PFSK-1 (cell line): ENCODE results near the gene RASIP1.

Experiments used
- FOXP2 ChIP-seq: optimal IDR thresholded peaks from 2 replicates; pipeline ENCODE3; 2011; ENCODE audit warnings: borderline replicate concordance, control low read depth, inconsistent platforms; ENCODE audit not compliant: insufficient read depth; ENCODE audit errors: extremely low read length, extremely low read depth
- POLR2AphosphoS5 ChIP-seq: IDR thresholded peaks from 2 replicates; pipeline ENCODE4 v1.6.1; 2012; ENCODE audit warnings: low read depth, mild to moderate bottlenecking, control low read depth, low read length, moderate library complexity
- REST ChIP-seq, 2 experiments: IDR thresholded peaks; 2 replicates each; pipeline versions ENCODE4 v1.6.1 to v1.8.0; 2011 to 2012; ENCODE audit warnings: low read depth in 2 of 2, low read length in 2 of 2, control low read depth in 1 of 2, inconsistent platforms in 1 of 2, mild to moderate bottlenecking in 1 of 2, moderate library complexity in 1 of 2; ENCODE audit not compliant: insufficient read depth in 1 of 2
- SIN3A ChIP-seq: IDR thresholded peaks from 2 replicates; pipeline ENCODE4 v1.6.1; 2012; ENCODE audit warnings: mild to moderate bottlenecking, low read length, moderate library complexity, borderline replicate concordance; ENCODE audit not compliant: insufficient read depth
- TAF1 ChIP-seq: IDR thresholded peaks from 2 replicates; pipeline ENCODE4 v1.6.1; 2012; ENCODE audit warnings: low read length, control low read depth, borderline replicate concordance; ENCODE audit not compliant: insufficient read depth

RASIP1 gene

DNA sequence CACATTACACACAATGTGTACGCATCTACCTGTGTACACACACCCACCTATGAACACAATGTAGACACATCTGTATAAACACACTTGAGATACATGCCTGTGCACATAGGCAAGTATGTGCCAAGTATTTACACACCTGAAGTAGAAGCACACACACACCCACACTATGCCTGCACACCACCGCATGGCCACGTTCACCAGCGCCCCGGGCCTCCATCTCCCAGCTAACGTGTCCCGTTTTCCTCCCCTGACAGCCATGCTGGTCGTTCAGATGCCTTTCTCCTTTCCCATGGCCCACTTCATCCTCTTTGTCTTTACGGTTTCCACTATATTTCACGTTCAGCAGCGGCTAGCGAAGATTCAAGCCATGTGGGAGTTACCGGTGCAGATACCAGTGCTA is 37.7 kb downstream of the RASIP1 start:
- TF ChIP-seq POLR2AphosphoS5 (no peak), FOXP2 (no peak), SIN3A (no peak), REST (IDR thresholded peaks at IDR 0.05; ENCODE audit: insufficient read depth in 1 of 2, low read depth in 2 of 2, low read length in 2 of 2) (no peak), TAF1 (no peak)

DNA sequence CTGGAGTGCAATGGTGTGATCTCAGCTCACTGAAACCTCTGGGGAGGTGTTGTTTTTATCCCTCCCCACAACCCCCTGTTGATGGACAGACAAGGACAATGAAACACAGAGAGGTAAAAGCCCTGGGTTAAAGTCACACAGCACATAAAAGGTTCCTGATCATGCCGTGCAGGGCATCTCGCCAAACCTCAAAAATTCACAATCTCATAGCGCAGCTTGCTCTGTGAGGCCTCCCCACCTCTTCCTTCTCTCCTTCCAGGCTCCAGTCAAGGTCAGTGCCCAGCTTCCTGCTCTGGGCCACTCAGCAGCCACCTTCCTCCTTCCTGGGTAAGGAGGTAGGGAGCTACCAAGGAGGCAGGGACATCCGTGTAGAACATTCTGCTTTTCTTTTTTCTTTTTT is 42.4 kb downstream of the RASIP1 start:
- TF ChIP-seq POLR2AphosphoS5, result no peak
- TF ChIP-seq REST (IDR thresholded peaks at IDR 0.05; ENCODE audit: insufficient read depth in 1 of 2, low read depth in 2 of 2, low read length in 2 of 2), result no peak
- no peak for TF ChIP-seq SIN3A
- no peak for TF ChIP-seq FOXP2
- TF ChIP-seq TAF1, result no peak

DNA sequence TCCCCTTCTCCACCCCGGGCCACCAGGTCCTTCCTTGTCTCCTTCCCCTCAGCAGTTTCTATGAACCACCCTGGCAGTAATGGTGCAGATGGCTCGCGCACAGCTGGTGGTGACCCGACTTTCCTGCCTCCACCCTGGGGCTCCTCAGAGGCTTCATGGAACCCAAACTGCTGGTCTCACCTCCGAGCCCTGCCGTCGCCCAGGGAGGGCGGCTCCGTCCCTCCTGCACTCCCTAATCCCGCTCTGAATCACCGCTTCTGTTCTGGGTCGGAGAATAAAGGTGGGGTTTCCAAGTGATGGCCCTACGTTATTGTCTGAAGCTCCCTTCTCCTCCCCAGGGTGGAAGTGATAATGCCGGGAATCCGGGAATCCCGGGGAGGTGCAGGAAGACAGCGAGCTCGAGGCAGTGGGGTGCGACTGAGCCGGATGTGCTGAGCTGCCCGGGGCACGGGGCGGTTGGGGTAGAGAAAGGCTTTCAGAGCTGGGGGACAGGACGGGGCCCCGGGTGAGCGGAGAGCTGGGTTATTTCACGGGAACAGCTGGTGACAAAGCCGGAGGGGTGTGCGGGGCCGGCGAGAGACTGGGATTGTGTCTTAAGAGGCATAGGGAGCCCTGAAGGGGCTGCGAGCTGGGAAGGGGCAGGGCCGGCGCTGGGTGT is 43.9 kb downstream of the RASIP1 start:
- TF ChIP-seq FOXP2 (no peak), TAF1 (no peak), SIN3A (no peak), POLR2AphosphoS5 (no peak), REST (IDR thresholded peaks at IDR 0.05; ENCODE audit: insufficient read depth in 1 of 2, low read depth in 2 of 2, low read length in 2 of 2) (no peak)

- no peak for TF ChIP-seq REST (IDR thresholded peaks at IDR 0.05; ENCODE audit: insufficient read depth in 1 of 2, low read depth in 2 of 2, low read length in 2 of 2)
- no peak for TF ChIP-seq FOXP2
- TF ChIP-seq TAF1, result no peak
- no peak for TF ChIP-seq SIN3A
- no peak for TF ChIP-seq POLR2AphosphoS5
Measured at GRCh38 chr19:48695743-48696352, 44.6 kb downstream of the RASIP1 start, which contains the start of gene FUT2. TSS of gene FUT2 (plus strand) at chr19:48695971. CDS start at chr19:48702957, 6,986 bp downstream.
